Keratinocyte (primary cell): ENCODE results near the gene SDE2. TPM values are rescaled to one million over a fixed set of nuclear protein-coding genes. Genes with fewer than 3 reads are reported as not detected.

Experiments used
- DNase-seq: peaks from one replicate; pipeline ENCODE4 v3.0.0-alpha.2; 2011; ENCODE audit warnings: low read depth, missing footprints, low spot score
- FAIRE-seq: peaks from 2 replicates; lab custom pipeline; 2011; peaks lifted over from hg19 to GRCh38; lab: Jason Lieb, UNC
- H2AFZ ChIP-seq: 2 replicates; pipeline ENCODE4 v1.6.0; 2012; ENCODE audit warnings: low read length, control low read depth, inconsistent platforms; ENCODE audit not compliant: control insufficient read depth
- H3K27ac ChIP-seq: 2 replicates; pipeline ENCODE4 v1.5.1; 2011; ENCODE audit warnings: low read length; ENCODE audit not compliant: control insufficient read depth, insufficient read depth
- H3K27me3 ChIP-seq: 3 replicates; pipeline ENCODE4 v1.6.0; 2011; ENCODE audit warnings: low read length; ENCODE audit not compliant: control insufficient read depth, insufficient read depth; ENCODE audit errors: extremely low read depth
- H3K36me3 ChIP-seq, 2 experiments: 2 replicates in 1 of 2; 3 replicates in 1 of 2; pipeline ENCODE4 v1.5.1; 2011; ENCODE audit warnings: low read length in 2 of 2, mild to moderate bottlenecking in 1 of 2; ENCODE audit not compliant: control insufficient read depth in 2 of 2, insufficient read depth in 2 of 2; ENCODE audit errors: extremely low read depth in 1 of 2
- H3K4me1 ChIP-seq: 3 replicates; pipeline ENCODE4 v1.5.1; 2011; ENCODE audit warnings: low read length; ENCODE audit not compliant: control insufficient read depth, insufficient read depth; ENCODE audit errors: extremely low read depth
- H3K4me2 ChIP-seq: 3 replicates; pipeline ENCODE4 v1.6.0; 2011; ENCODE audit warnings: low read depth, low read length; ENCODE audit not compliant: control insufficient read depth, insufficient read depth; ENCODE audit errors: extremely low read depth
- H3K4me3 ChIP-seq, 3 experiments: fragments of 200-600 bp in 1 of 3; sonication (generic) in 1 of 3; 2 replicates in 2 of 3; 3 replicates in 1 of 3; pipeline ENCODE4 v1.5.1; 2011 to 2016; ENCODE audit warnings: low read length in 3 of 3, mild to moderate bottlenecking in 3 of 3, control low read depth in 2 of 3, inconsistent platforms in 1 of 3, low read depth in 1 of 3, mixed read lengths in 1 of 3, mixed run types in 1 of 3, moderate library complexity in 1 of 3; ENCODE audit not compliant: control insufficient read depth in 2 of 3, insufficient read depth in 2 of 3; ENCODE audit errors: extremely low read depth in 1 of 3
- H3K79me2 ChIP-seq: 2 replicates; pipeline ENCODE4 v1.6.0; 2012; ENCODE audit warnings: low read length; ENCODE audit not compliant: control insufficient read depth, insufficient read depth
- H3K9ac ChIP-seq: 3 replicates; pipeline ENCODE4 v1.6.0; 2011; ENCODE audit warnings: low read length; ENCODE audit not compliant: control insufficient read depth, insufficient read depth; ENCODE audit errors: extremely low read depth
- H3K9me1 ChIP-seq: 3 replicates; pipeline ENCODE4 v1.6.0; 2011; ENCODE audit warnings: low read length; ENCODE audit not compliant: control insufficient read depth, insufficient read depth; ENCODE audit errors: extremely low read depth
- H3K9me3 ChIP-seq: 2 replicates; pipeline ENCODE4 v1.5.1; 2012; ENCODE audit warnings: low read depth, low read length; ENCODE audit not compliant: control insufficient read depth
- H4K20me1 ChIP-seq: 3 replicates; pipeline ENCODE4 v1.6.0; 2011; ENCODE audit warnings: low read length; ENCODE audit not compliant: control insufficient read depth, insufficient read depth; ENCODE audit errors: extremely low read depth
- CTCF ChIP-seq, 3 experiments: IDR thresholded peaks in 1 of 3; conservative IDR thresholded peaks in 1 of 3; optimal IDR thresholded peaks in 1 of 3; 2 replicates in 2 of 3; 3 replicates in 1 of 3; pipeline versions ENCODE3 to v1.5.1; 2011; ENCODE audit warnings: low read length in 3 of 3, mild to moderate bottlenecking in 3 of 3, moderate library complexity in 2 of 3, control low read depth in 1 of 3, inconsistent platforms in 1 of 3; ENCODE audit not compliant: insufficient read depth in 2 of 3; ENCODE audit errors: extremely low read depth in 1 of 3
- EZH2 ChIP-seq: IDR thresholded peaks from one replicate; pipeline ENCODE4 v1.6.1; 2012; ENCODE audit warnings: inconsistent platforms, mild to moderate bottlenecking, low read length, moderate library complexity
- dilution Hi-C: fragments of 300-500 bp; cut with MboI; formaldehyde crosslinking; loops from one replicate; pipeline ENCODE4 v1.7.0; 2020; ENCODE audit warnings: low sequenced_read_pairs; ENCODE audit not compliant: extremely low pct_ligation_motif_present
- polyA plus RNA-seq, 5 experiments: library from polyadenylated mRNA; depleted of rRNA in 3 of 5; stranded (reverse) in 3 of 5; stranded (forward) in 1 of 5; unstranded in 1 of 5; fragments of >200 nt; gene quantifications; 1 replicate in 1 of 5; 2 replicates in 3 of 5; 3 replicates in 1 of 5; pipeline versions ENCODE4 v1.2.1 to v1.2.3, GENCODE V29; 2011 to 2012; ENCODE audit warnings: missing spikeins in 2 of 5, low read depth in 1 of 5, low replicate concordance in 1 of 5

The SDE2 gene
- polyA plus RNA-seq, 1 donor (not counting 4 experiments of a cell fraction or from before 2014, with no cell fraction given) = 15.9 TPM

- H3K36me3 ChIP-seq = peaks cover 22 to 26% of the 10 kb centered on the region in 2 experiments
Observed at GRCh38 chr1:225990705-225991464, 8.3 kb downstream of the SDE2 start.

GRCh38 chr1:225987491-225988316 lies 11.4 kb downstream of the SDE2 start:
- H3K36me3 ChIP-seq = peaks cover 22% of the 10 kb centered on the region in 2 experiments
- dilution Hi-C loops = loop anchor here (25.0 kb wide), 1 partner anchor 525 kb away; no protein-coding TSS in a partner anchor
- H4K20me1 ChIP-seq = no peaks in the 10 kb centered on the region
- H3K27ac ChIP-seq = no peak overlapping the region
- H3K79me2 ChIP-seq = peaks cover 4% of the 10 kb centered on the region
- H3K4me3 ChIP-seq = no peak overlapping the region
- H3K4me2 ChIP-seq = no peak overlapping the region
- H3K27me3 ChIP-seq = no peaks in the 10 kb centered on the region
- H3K9me1 ChIP-seq = no peaks in the 10 kb centered on the region
- H3K9ac ChIP-seq = no peak overlapping the region
- no peak for FAIRE-seq
- peak in 2 of 3 experiments; percentile 50 to 69 for TF ChIP-seq CTCF (optimal IDR thresholded peaks at IDR 0.05 in 1 of 3, IDR thresholded peaks at IDR 0.05 in 1 of 3, conservative IDR thresholded peaks at IDR 0.05 in 1 of 3; ENCODE audit: extremely low read depth in 1 of 3, insufficient read depth in 2 of 3, low read length in 3 of 3)
- no peak for TF ChIP-seq EZH2
- H3K9me3 ChIP-seq = no peaks in the 10 kb centered on the region
- DNase-seq = no peak
- H3K4me1 ChIP-seq = no peaks in the 10 kb centered on the region
- no peak overlapping the region for H2AFZ ChIP-seq

More at GRCh38 chr1:225990705-225991464, 8.3 kb downstream of the SDE2 start:
- Histone ChIP-seq H3K79me2 (peaks cover 27% of the 10 kb centered on the region), H3K9ac (no peak overlapping the region), H3K9me3 (no peaks in the 10 kb centered on the region), H3K27me3 (no peaks in the 10 kb centered on the region), H4K20me1 (no peaks in the 10 kb centered on the region), H3K9me1 (peaks cover 3% of the 10 kb centered on the region), H2AFZ (no peak overlapping the region), H3K4me2 (no peak overlapping the region), H3K4me1 (no peaks in the 10 kb centered on the region), H3K4me3 (no peak overlapping the region), H3K27ac (no peak overlapping the region)
- DNase-seq (no peak), FAIRE-seq (no peak)
- TF ChIP-seq CTCF (optimal IDR thresholded peaks at IDR 0.05 in 1 of 3, IDR thresholded peaks at IDR 0.05 in 1 of 3, conservative IDR thresholded peaks at IDR 0.05 in 1 of 3; ENCODE audit: extremely low read depth in 1 of 3, insufficient read depth in 2 of 3, low read length in 3 of 3) = no peak
- no peak for TF ChIP-seq EZH2
- dilution Hi-C loops = loop anchor here (25.0 kb wide), 1 partner anchor 529 kb away; no protein-coding TSS in a partner anchor
